GM18526 (cell line): ENCODE measurements around the gene CCNO.

Experiments
- POLR2A ChIP-seq: IDR thresholded peaks from 3 replicates; pipeline ENCODE4 v1.6.1; 2011; ENCODE audit not compliant: insufficient read length; ENCODE audit errors: extremely low read depth

The CCNO gene

GRCh38 chr5:55226027-55226933, 7.1 kb downstream of the CCNO start:
- TF ChIP-seq POLR2A: no peak

- TF ChIP-seq POLR2A: no peak
Measured at GRCh38 chr5:55225346-55225745, 8.1 kb downstream of the CCNO start.

- no peak for TF ChIP-seq POLR2A
Measured at GRCh38 chr5:55223812-55224240, 9.6 kb downstream of the CCNO start.

- no peak for TF ChIP-seq POLR2A
Measured at GRCh38 chr5:55222985-55223811, 10.2 kb downstream of the CCNO start.

- no peak for TF ChIP-seq POLR2A
Measured at GRCh38 chr5:55222092-55222984, 11.1 kb downstream of the CCNO start.

- TF ChIP-seq POLR2A: no peak
Measured at GRCh38 chr5:55220433-55221185, 12.8 kb downstream of the CCNO start.

- no peak for TF ChIP-seq POLR2A
Measured at GRCh38 chr5:55219770-55220169, 13.6 kb downstream of the CCNO start.

GRCh38 chr5:55218967-55219366, 14.4 kb downstream of the CCNO start:
- no peak for TF ChIP-seq POLR2A

- no peak for TF ChIP-seq POLR2A
Measured at GRCh38 chr5:55211184-55211874, 22.1 kb downstream of the CCNO start.

GRCh38 chr5:55205001-55205400, 28.4 kb downstream of the CCNO start:
- no peak for TF ChIP-seq POLR2A

GRCh38 chr5:55191165-55191564, 42.2 kb downstream of the CCNO start:
- no peak for TF ChIP-seq POLR2A

GRCh38 chr5:55188656-55189540, 44.5 kb downstream of the CCNO start:
- no peak for TF ChIP-seq POLR2A

GRCh38 chr5:55187370-55187769, 46.0 kb downstream of the CCNO start:
- no peak for TF ChIP-seq POLR2A
